ENCODE data around the gene QKI.

- TF ChIP-seq POLR2A (IDR thresholded peaks at IDR 0.05) = no peak
- TF ChIP-seq CTCF (IDR thresholded peaks at IDR 0.05) = no peak
Observed at GRCh38 chr6:163397326-163397725, 17.2 kb upstream of the QKI start.
